Activated CD4-positive, alpha-beta T cell treated with anti-CD3 and anti-CD28 coated beads, Interleukin-10, Interleukin-2, amounts not matched to agents 100 ng/mL and 50 ng/mL, durations not matched to agents 16 hours and 8 hours (primary cell): ENCODE data around the gene ABCB9.
A peak's percentile ranks its signal among the peaks of the same experiment; 100 is the strongest.
"Not testable (repeated sequence)": the region's sequence is repeated elsewhere in the genome, so short reads cannot be mapped to it uniquely, and the experiment has no call there.

Source experiments
- DNase-seq: peaks from one replicate; pipeline ENCODE4 v3.0.0-alpha.2; 2020

Gene ABCB9

DNA sequence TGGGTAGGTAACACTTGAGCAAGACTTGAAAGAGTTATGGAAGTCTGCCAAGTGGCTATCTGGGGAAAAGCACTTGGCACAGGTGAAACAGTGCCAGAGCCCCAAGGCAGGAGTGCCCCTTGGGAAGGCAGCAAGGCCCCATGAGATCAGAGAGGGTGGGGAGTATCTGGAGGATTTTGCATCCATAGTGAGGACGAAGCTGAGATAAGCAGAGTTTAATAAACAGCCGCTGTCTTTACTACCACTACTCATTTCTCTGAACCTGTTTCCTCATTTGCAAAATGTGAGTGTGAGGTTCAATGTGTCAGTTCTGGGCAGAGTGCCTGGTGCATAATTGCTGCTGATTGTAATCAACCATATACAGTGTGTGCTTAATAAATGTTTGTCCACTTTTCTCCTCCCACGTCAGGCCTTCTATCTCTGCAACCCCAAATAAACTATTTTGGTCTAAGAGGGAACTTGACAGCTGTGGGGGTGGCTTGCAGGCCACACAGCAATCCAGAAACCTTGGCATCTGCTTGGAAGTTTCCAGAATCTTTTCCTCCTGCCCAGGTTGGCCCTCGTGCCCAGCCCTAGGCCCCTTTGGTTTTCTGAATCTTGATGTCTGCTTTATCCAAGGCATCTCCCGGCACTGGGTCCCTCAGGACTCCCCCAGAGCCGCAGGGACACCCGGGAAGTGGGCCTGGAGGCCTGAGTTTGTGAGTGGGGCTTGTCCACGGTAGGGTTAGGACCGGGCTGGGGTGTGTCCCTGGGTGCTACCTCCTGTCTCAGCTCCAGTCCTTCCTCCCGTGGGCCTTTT, 4.5 kb downstream of the ABCB9 start:
- DNase-seq: no peak

- DNase-seq: no peak
Observed at GRCh38 chr12:122960193-122960569, 6.1 kb downstream of the ABCB9 start.

GRCh38 chr12:122959566-122960192, 6.6 kb downstream of the ABCB9 start:
- DNase-seq: no peak

DNA sequence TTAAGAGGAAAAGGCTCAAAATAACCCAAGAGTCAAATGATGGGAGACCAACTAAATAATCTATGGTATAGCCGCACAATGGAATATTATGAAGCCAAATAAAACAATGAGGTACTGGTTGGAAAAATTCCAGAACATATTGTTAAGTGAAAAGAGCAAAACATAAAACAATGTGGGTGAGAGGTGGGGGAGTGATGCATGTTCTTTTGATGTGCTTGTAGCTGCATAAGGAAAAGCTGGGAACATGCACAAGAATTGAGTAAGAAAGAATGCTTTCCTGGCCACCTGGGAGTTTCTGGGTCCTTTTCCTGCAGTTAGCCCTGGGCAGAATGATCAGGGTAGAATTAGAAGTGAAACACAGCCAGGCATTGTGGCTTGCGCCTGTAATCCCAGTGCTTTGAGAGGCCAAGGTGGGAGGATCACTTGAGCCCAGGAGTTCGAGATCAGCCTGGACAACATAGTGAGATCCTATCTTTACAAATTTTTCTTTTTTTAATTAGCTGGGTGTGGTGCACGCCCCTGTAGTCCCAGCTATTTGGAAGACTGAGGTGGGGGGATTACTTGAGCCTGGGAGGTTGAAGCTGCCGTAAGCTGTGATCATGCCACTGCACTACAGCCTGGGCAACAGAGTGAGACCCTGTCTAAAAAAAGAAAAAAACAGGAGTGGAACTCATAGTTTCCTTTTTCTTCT, 7.9 kb downstream of the ABCB9 start:
- DNase-seq: no peak

- DNase-seq: no peak
Observed at GRCh38 chr12:122956035-122956434, 10.2 kb downstream of the ABCB9 start.

DNA sequence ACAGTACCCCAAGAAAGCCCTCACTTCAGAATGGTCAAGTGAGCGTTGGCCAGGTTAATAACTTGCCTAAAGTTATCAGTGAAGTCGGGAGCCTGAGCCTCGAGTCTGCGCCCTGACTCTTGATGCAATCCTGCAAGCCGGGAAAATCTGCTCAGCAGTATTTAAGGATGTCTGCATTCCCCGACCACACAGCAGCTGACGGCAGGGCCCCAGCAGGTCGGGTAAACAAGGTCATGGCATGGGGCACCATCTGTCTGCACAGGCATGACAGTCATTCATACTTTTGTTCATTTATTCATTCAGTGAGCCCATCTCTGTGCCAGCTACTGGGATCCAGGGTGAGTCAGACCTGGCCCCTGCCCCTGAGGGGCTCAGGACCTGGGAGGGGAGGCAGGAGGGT, 11.1 kb downstream of the ABCB9 start:
- DNase-seq: no peak

DNA sequence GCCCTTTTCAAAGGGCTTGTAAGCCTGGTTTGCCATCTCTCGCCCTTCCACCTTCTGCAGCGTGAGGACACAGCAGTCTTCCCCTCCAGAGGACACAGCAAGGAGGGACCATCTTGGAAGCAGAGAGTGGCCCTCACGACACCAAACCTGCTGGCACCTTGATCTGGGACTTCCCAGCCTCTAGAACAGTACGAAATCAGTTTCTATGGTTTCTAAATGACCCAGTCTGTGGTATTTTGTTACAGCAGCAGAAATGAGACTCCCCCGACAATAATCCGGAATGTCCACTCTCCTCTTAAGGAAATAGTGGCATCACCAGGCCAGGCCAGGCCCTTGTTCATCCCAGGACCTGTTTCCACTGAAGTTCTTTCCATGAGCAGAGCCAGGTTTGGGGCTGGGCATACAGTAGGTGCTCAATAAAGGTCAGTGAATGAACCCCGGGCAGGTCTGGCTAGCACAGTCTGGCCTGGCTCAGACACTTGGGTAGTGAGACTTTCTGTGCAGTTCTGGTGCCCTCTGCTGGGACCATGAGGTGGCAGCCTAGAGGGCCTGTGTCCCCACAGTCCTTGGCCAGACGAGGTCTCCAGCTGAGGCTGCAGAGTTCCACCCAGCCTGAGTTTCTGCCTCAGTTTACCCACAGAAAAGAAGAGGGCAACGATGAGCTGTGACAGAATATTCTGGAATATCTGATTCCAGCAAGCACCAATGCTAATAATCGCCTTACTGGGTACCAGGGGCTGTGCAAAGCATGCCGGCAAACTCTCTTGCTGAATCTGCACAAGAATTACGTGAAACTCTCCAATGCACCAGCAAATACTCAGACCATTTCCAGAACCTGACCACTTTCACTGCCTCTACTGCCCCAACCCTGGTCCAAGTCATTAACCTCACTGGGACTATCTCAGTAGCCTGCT, 14.0 kb downstream of the ABCB9 start:
- peak; percentile 81 for DNase-seq

DNA sequence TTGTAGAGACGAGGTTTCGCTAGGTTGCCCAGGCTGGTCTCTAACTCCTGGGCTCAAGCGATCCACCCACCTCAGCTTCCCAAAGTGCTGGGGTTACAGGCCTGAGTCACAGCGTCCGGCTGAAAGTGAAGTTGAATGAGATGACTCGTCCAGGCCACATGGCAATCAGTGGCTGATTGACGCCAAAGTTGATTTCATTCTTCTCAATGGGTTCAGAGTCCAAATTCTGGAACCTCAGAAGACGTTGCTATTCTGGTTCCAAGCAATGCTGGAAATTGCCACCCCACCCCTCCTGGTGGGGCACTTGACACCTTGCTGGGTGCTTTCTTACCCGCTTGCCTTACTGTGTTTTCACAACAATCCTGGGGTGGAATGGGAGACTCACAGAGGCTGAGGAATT, 14.9 kb downstream of the ABCB9 start:
- peak; percentile 47 for DNase-seq

DNA sequence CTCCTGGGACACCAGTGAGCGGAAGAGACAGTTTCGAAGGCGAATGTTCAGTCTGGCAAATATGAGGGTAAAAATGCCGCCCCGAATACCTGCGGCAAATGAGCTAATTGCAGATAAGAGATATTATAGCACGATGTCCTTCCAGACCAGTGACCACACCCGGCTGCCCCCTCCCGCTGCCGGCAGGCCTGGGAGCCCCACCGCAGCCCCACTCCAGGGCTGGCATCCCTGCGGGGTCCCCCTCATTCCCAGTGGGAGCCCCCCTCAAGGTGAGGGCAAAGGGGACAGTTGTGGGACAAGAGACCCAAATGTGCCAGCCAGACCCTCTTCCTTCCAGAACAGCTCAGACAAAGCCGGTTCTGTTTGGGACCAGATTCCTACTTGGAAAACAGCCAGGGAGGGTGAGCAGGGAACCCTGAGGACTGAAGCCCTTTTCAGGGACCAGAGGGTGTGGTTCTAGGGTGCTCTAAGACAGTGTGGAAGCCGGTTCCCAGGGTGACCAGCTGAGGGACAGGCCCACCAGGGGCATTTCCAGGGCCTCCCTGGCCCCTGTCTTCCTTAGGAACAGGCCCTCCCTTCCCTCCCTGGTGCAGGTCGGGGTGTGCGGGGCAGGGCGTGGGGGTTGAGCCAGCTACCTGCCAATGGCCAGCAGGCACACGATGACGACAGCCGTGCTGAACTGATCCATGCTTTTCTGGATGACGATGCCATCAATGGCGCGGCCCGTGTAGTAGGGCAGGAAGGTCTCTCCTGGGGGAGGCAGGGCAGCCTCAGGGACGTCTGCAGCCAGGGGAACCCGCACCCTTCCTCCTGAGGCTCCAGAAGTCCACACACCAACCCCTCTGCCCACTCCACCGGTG, 16.2 kb downstream of the ABCB9 start:
- DNase-seq: no peak

GRCh38 chr12:122949405-122949804, 16.9 kb downstream of the ABCB9 start:
- DNase-seq: no peak

- no peak for DNase-seq
Observed at GRCh38 chr12:122948605-122949004, 17.7 kb downstream of the ABCB9 start.

DNA sequence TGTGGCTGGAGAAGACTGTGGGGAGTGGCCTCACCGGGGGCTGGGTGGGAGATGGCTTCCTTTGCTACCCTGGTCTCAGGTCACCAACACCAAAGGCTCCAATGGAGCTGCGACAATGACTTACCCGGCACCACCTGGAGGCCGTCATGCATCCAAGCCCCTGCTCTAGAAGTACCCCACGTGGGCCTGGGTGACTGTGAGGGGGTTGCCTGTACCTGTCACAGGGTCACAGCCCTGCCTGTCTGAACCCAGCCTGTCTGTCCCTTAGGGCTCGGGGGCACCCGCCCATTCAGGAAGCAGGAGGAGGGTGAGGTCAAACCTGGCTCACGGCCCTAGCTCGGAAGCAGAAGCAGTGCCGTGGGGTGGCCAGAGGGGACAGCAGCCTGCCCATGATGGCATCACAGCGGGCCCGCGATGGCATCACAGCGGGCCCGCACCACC, 18.9 kb downstream of the ABCB9 start:
- DNase-seq: no peak

GRCh38 chr12:122946690-122947341, 19.4 kb downstream of the ABCB9 start:
- DNase-seq: peak; percentile 94

GRCh38 chr12:122944605-122945592, 21.4 kb downstream of the ABCB9 start:
- no peak for DNase-seq

DNA sequence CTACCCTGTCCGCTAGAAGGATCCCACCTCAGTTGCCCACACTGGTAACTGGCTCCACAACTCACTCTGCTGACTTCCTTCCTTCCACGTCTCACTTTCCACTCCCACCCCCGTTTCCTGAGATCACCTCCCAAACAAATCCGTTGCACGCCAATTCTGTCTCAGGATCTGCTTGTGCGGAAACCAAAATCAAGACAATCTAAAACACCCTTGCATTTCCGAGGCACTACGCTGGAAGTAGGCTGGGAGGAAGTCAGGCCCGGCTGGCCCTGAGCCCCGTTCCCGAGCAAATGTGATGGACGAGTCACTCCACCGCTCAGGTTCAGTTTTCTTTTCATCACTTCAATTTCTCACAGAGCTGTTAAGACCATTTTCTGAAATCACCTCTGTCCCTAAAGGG, 23.1 kb downstream of the ABCB9 start:
- no peak for DNase-seq

GRCh38 chr12:122942637-122943036, 23.6 kb downstream of the ABCB9 start:
- DNase-seq: no peak

DNA sequence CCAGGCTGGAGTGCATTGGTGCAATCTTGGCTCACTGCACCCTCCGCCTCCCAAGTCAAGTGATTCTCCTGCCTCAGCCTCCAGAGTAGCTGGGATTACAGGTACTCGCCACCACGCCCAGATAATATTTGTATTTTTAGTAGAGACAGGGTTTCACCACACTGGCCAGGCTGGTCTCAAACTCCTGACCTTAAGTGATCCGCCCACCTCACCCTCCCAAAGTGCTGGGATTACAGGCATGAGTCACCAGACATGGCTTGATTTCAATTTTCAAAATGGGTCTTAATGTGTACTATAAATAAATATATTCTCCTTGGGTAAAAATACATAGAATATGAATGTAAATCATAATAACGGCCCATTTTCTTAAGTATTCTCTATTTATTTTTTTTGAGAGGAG, 24.9 kb downstream of the ABCB9 start:
- DNase-seq: not testable (repeated sequence)

- no peak for DNase-seq
Observed at GRCh38 chr12:122939125-122939524, 27.1 kb downstream of the ABCB9 start.

DNA sequence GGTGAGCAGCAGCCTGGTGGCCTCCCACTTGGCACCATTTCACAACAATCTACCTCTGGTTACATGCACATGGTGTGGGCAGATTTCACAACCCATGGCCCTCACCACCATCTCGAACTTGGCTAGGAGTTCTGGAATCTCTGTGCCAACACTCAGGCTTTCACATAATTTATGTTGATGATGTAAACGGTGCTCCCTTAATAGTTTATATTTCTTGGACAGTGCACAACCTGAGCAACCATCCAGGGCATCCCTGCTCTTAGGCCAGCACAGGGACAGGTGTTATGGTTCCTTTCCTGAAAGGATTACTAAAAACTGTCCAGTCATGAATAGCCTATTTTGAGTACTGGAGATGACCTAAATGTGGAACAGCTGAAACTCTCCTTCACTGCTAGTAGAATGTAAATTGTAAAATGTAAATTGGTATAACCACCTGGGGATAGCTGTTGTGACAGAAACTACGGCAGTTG, 28.6 kb downstream of the ABCB9 start:
- DNase-seq: no peak

GRCh38 chr12:122935318-122935717, 30.9 kb downstream of the ABCB9 start:
- DNase-seq: no peak
